Calu3 (cell line): ENCODE measurements around the gene KLK13. TPM values are rescaled to one million over a fixed set of nuclear protein-coding genes. Genes with fewer than 3 reads are reported as not detected.

Source experiments
- BruUV-seq: library from RNA; stranded (reverse); fragments of 400-500 nt; replicated peaks from 2 replicates; lab custom pipeline; 2021; lab: Mats Ljungman, UMichigan
- CTCF ChIA-PET: fragments of 300-600 bp; sonication (Branson Sonifier 250); formaldehyde crosslinking; loops from one replicate; lab custom pipeline; 2022; ENCODE audit warnings: antibody characterized with exemption; lab: Charles Lee
- DNase-seq: peaks from one replicate; pipeline ENCODE4 v3.0.0; 2022
- H3K27ac Mint-ChIP-seq: one replicate; pipeline ENCODE4 v1.8.0; 2022; ENCODE audit warnings: mixed read lengths; ENCODE audit not compliant: unreplicated experiment
- H3K27me3 Mint-ChIP-seq: one replicate; pipeline ENCODE4 v1.8.0; 2022; ENCODE audit warnings: mixed read lengths; ENCODE audit not compliant: unreplicated experiment
- H3K36me3 Mint-ChIP-seq: one replicate; pipeline ENCODE4 v1.8.0; 2022; ENCODE audit warnings: mild to moderate bottlenecking, moderate library complexity, mixed read lengths; ENCODE audit not compliant: insufficient read depth, unreplicated experiment
- H3K4me1 Mint-ChIP-seq: one replicate; pipeline ENCODE4 v1.8.0; 2022; ENCODE audit warnings: mild to moderate bottlenecking, low read depth, mixed read lengths; ENCODE audit not compliant: unreplicated experiment
- H3K4me3 Mint-ChIP-seq: one replicate; pipeline ENCODE4 v1.8.0; 2022; ENCODE audit warnings: mild to moderate bottlenecking, low read depth, moderate library complexity, mixed read lengths; ENCODE audit not compliant: unreplicated experiment
- H3K9me3 Mint-ChIP-seq: one replicate; pipeline ENCODE4 v1.8.0; 2022; ENCODE audit warnings: low read depth, mixed read lengths; ENCODE audit not compliant: unreplicated experiment
- CTCF ChIP-seq: fragments of 200-600 bp; IDR thresholded peaks from one replicate; pipeline ENCODE4 v1.8.0; 2022; ENCODE audit warnings: antibody characterized with exemption; ENCODE audit not compliant: unreplicated experiment
- intact Hi-C: fragments of 100-400 bp; cut with micrococcal nuclease; formaldehyde crosslinking; loops from one replicate; pipeline ENCODE4 v1.10.0; 2022; ENCODE audit not compliant: unreplicated experiment
- total RNA-seq: library from RNA; stranded (reverse); gene quantifications from 2 replicates; pipeline ENCODE4 v1.2.3, GENCODE V29; 2022

The KLK13 gene
- total RNA-seq, 1 experiment from 2014 or later, result not detected

- Mint-ChIP-seq H3K4me1 (no peaks in the 10 kb centered on the region), H3K36me3 (peaks cover 3% of the 10 kb centered on the region), H3K4me3 (no peak overlapping the region), H3K27ac (no peak overlapping the region), H3K9me3 (no peaks in the 10 kb centered on the region), H3K27me3 (peaks cover 48% of the 10 kb centered on the region)
- DNase-seq, result no peak
- BruUV-seq, result no TSS peak
- intact Hi-C loops, result no loop called here
- CTCF ChIA-PET, result interaction anchor here (0.6 to 0.8 kb wide), 2 partner anchors 12 to 52 kb away, joined by 3 to 10 read pairs; no protein-coding TSS in a partner anchor
- no peak for TF ChIP-seq CTCF
Measured at GRCh38 chr19:51084505-51084904, 19.6 kb upstream of the KLK13 start.

- no peak for TF ChIP-seq CTCF
- intact Hi-C loops, result no loop called here
- CTCF ChIA-PET, result interaction anchor here (0.8 kb wide), 1 partner anchor 11 kb away, joined by 10 read pairs; no protein-coding TSS in a partner anchor
- H3K9me3 Mint-ChIP-seq, result no peaks in the 10 kb centered on the region
- peaks cover 3% of the 10 kb centered on the region for H3K36me3 Mint-ChIP-seq
- no peak for DNase-seq
- H3K27me3 Mint-ChIP-seq, result peaks cover 48% of the 10 kb centered on the region
- H3K4me1 Mint-ChIP-seq, result no peaks in the 10 kb centered on the region
- no TSS peak for BruUV-seq
- H3K27ac Mint-ChIP-seq, result no peak overlapping the region
- no peak overlapping the region for H3K4me3 Mint-ChIP-seq
Measured at GRCh38 chr19:51083783-51084182, 18.9 kb upstream of the KLK13 start.

GRCh38 chr19:51083181-51083580 is 18.3 kb upstream of the KLK13 start:
- Mint-ChIP-seq H3K36me3 (peaks cover 3% of the 10 kb centered on the region), H3K4me1 (no peaks in the 10 kb centered on the region), H3K27me3 (peaks cover 48% of the 10 kb centered on the region), H3K4me3 (no peak overlapping the region), H3K27ac (no peak overlapping the region), H3K9me3 (no peaks in the 10 kb centered on the region)
- intact Hi-C loops, result no loop called here
- BruUV-seq, result no TSS peak
- no peak for TF ChIP-seq CTCF
- no peak for DNase-seq
- CTCF ChIA-PET, result no interaction called here

GRCh38 chr19:51082611-51083010 is 17.7 kb upstream of the KLK13 start, which contains the start of gene KLK14:
KLK14 (minus strand) TSS chr19:51082887; CDS start chr19:51082614, 273 bp downstream.
- H3K36me3 Mint-ChIP-seq, result peaks cover 3% of the 10 kb centered on the region
- BruUV-seq, result no TSS peak
- H3K9me3 Mint-ChIP-seq, result no peaks in the 10 kb centered on the region
- TF ChIP-seq CTCF, result no peak
- CTCF ChIA-PET, result no interaction called here
- peaks cover 48% of the 10 kb centered on the region for H3K27me3 Mint-ChIP-seq
- intact Hi-C loops, result no loop called here
- H3K27ac Mint-ChIP-seq, result no peak within 1 kb of the TSS
- no peaks in the 10 kb centered on the region for H3K4me1 Mint-ChIP-seq
- DNase-seq, result no peak
- H3K4me3 Mint-ChIP-seq, result no peak within 1 kb of the TSS
